Astrocyte of the spinal cord (primary cell): ENCODE measurements around the gene NEDD4L.

Experiments
- DNase-seq: peaks from one replicate; pipeline ENCODE4 v3.0.0; 2011; ENCODE audit warnings: low read depth, low spot score
- H3K4me3 ChIP-seq: 2 replicates; pipeline ENCODE4 v1.5.1; 2011; ENCODE audit warnings: low read depth, mild to moderate bottlenecking, low read length, moderate library complexity
- CTCF ChIP-seq: IDR thresholded peaks from 2 replicates; pipeline ENCODE4 v1.5.1; 2012; ENCODE audit warnings: low read depth, mild to moderate bottlenecking, low read length, inconsistent platforms
- in situ Hi-C: cut with HindIII; loops from 2 replicates; pipeline ENCODE4 v1.10.0; 2017; ENCODE audit warnings: low sequenced_read_pairs

Gene NEDD4L

GRCh38 chr18:58300867-58301266 is 256.8 kb downstream of the NEDD4L start:
- no peak for TF ChIP-seq CTCF
- in situ Hi-C loops, result no loop called here
- no peak for DNase-seq
- no peak overlapping the region for H3K4me3 ChIP-seq

- no peak for DNase-seq
- no peak for TF ChIP-seq CTCF
- in situ Hi-C loops, result no loop called here
- no peak overlapping the region for H3K4me3 ChIP-seq
These were observed 258.8 kb downstream of the NEDD4L start for GRCh38 chr18:58302811-58303210.

DNA sequence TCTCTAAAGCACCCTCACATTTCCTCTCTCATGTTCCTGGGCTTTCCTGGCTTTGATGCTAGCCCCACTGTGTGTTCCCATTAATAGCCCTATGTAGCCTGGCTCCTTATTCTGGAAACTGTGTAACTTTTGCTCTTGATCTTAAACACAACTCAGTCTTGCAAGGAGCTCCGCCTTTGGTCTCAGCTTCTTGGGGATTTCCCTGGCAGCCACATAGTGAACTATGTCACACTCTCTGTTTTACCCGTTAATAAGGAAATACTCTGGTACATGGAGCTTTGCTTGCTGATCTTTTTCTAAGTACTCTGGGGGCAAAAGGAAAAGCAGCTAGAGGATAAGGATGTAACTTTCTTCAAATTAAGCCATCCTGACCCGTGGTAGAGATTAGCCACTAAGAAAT is 259.3 kb downstream of the NEDD4L start:
- no peak overlapping the region for H3K4me3 ChIP-seq
- TF ChIP-seq CTCF, result no peak
- in situ Hi-C loops, result no loop called here
- no peak for DNase-seq

DNA sequence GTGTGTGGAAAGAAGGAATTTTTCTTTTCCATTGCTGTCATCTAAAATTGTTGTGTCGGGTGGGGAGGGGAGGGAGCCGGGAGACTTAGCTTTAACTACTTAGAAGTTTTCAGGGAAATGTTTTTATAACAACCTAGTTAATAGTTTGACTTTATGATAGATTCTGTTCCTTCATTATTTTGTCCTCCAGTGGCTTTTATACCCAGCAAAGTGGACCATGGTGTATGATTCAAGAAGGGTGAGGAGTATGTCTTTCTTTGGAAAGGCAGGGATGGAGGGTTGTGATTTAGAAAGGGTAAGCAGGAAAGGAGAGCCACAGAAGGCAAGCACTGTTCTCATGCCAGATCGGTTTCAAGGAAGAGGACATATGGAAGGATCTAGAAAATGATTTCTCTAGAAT is 261.8 kb downstream of the NEDD4L start:
- DNase-seq, result no peak
- no peak overlapping the region for H3K4me3 ChIP-seq
- TF ChIP-seq CTCF, result no peak
- in situ Hi-C loops, result no loop called here

- TF ChIP-seq CTCF, result no peak
- H3K4me3 ChIP-seq, result no peak overlapping the region
- in situ Hi-C loops, result no loop called here
- DNase-seq, result no peak
These were observed 263.4 kb downstream of the NEDD4L start for GRCh38 chr18:58307441-58307840.

DNA sequence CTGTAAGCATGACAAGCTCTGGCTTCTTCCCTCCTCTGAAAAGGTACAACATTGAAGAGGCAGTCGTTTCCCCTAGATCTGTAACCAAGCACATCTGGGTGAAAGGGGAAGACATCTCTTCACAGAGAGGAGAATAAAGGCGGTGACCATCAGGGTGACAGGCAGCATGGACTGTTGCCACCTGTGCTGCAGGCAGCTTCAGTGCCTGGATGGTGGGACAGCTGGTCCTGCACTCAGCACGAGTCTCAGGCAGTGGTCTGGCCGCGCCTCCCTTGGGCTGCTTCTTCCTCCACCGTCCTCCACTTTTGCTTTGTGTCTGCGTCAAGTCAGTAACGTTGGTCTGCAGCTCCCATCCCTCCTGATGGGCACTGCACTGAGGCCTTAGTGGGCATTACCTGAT is 264.4 kb downstream of the NEDD4L start:
- in situ Hi-C loops, result no loop called here
- no peak for DNase-seq
- TF ChIP-seq CTCF, result no peak
- H3K4me3 ChIP-seq, result no peak overlapping the region

DNA sequence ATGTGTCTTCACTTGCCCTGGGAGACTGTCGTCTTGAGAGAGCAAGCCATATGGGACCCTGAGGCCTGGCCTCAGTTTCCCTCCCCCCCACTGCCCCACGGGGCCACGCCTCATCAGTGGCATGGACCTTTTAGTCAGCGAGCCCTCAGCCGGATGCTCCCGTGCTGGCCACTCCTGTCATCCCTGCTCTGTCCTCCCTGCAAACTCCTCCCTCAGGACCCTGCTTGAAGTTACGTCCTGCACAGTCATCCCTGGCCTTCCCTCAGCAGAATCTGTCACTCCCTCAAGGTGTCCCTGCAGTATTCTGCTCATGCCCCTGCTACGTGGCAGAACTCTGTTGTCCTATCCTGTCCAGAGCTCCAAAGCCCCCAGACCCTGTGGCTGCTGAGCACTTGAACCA is 265.1 kb downstream of the NEDD4L start:
- no peak for DNase-seq
- in situ Hi-C loops, result no loop called here
- no peak overlapping the region for H3K4me3 ChIP-seq
- TF ChIP-seq CTCF, result no peak
